ENCODE data around the gene CTNNA2. TPM values are rescaled to one million over a fixed set of nuclear protein-coding genes. Genes with fewer than 3 reads are reported as not detected.

CTNNA2 gene
- total RNA-seq, 1 experiment from 2014 or later = 5.5 TPM

GRCh38 chr2:79832511-79833234, 319.8 kb downstream of the CTNNA2 start:
- no peak overlapping the region for H2BK120ac ChIP-seq (ENCODE audit: low read depth, low read length, poor library complexity, severe bottlenecking)
- DNase-seq = peak; percentile 52
- no peak overlapping the region for H3K4ac ChIP-seq (ENCODE audit: low read depth, low read length)
- no peak overlapping the region for H2BK12ac ChIP-seq (ENCODE audit: insufficient read length, low read depth, low read length)
- H3T11ph ChIP-seq (ENCODE audit: low read length) = no peak overlapping the region
- no peak overlapping the region for H2BK5ac ChIP-seq (ENCODE audit: insufficient read length, low read length)
- peaks cover 9% of the 10 kb centered on the region for H3K4me1 ChIP-seq (ENCODE audit: insufficient read depth, low read length)
- H3K4me1 Mint-ChIP-seq = peaks cover 44 to 51% of the 10 kb centered on the region in 2 experiments
- no peak overlapping the region; a peak in 1 of 5 replicates for H3K4me3 Mint-ChIP-seq
- no peak overlapping the region for H3K23ac ChIP-seq (ENCODE audit: insufficient read length, low read depth, low read length)
- no peaks in the 10 kb centered on the region for H3K27me3 Mint-ChIP-seq (ENCODE audit: low read depth)
- H3K23me2 ChIP-seq (ENCODE audit: insufficient read length, low read depth, low read length, poor library complexity, severe bottlenecking) = no peaks in the 10 kb centered on the region
- TF ChIP-seq CTCF (conservative IDR thresholded peaks at IDR 0.05) = no peak
- no peak overlapping the region for H3K56ac ChIP-seq (ENCODE audit: insufficient read length, low read depth, low read length)
- no peaks in the 10 kb centered on the region for H3K27me3 ChIP-seq (ENCODE audit: insufficient read depth, low read length)
- no peak overlapping the region for H3K18ac ChIP-seq (ENCODE audit: insufficient read length, low read depth, low read length)
- no peak overlapping the region for H3K14ac ChIP-seq (ENCODE audit: insufficient read depth, low read length)
- H3K9ac ChIP-seq (ENCODE audit: extremely low read depth, insufficient read length, low read length) = no peak overlapping the region
- H2BK15ac ChIP-seq (ENCODE audit: low read depth, low read length) = no peak overlapping the region
- H4K20me1 ChIP-seq (ENCODE audit: control insufficient read depth, insufficient read depth, insufficient read length) = no peaks in the 10 kb centered on the region
- H2AK5ac ChIP-seq (ENCODE audit: insufficient read length, low read length) = no peak overlapping the region
- H3K79me1 ChIP-seq (ENCODE audit: insufficient read depth, low read depth, low read length, poor library complexity, severe bottlenecking) = no peaks in the 10 kb centered on the region
- no peak overlapping the region for H2AFZ ChIP-seq (ENCODE audit: low read length)
- no peaks in the 10 kb centered on the region for H3K79me2 ChIP-seq (ENCODE audit: insufficient read depth, low read length)
- no peak overlapping the region for H4K8ac ChIP-seq (replicated peaks; ENCODE audit: insufficient read length, low read depth, low read length)
- WGBS (ENCODE audit: extremely low coverage, insufficient read length, low lambda C conversion rate) = no CpG with 5 or more reads among the region's 6 CpGs
- H2BK20ac ChIP-seq (ENCODE audit: low read depth, low read length, poor library complexity, severe bottlenecking) = no peak overlapping the region
- H4K5ac ChIP-seq (ENCODE audit: insufficient read length, low read depth, low read length) = no peak overlapping the region
- H3K9me3 Mint-ChIP-seq = no peaks in the 10 kb centered on the region; a peak in 1 of 5 replicates
- peak overlapping the region; percentile 88 to 99 (median 97); a peak in 6 of 7 replicates for H3K27ac Mint-ChIP-seq
- no peak overlapping the region for H3K4me2 ChIP-seq (ENCODE audit: insufficient read depth, insufficient read length, low read length)
- H3K9me3 ChIP-seq (ENCODE audit: control insufficient read depth, low read depth, low read length) = no peaks in the 10 kb centered on the region
- H4K91ac ChIP-seq (ENCODE audit: insufficient read length, low read depth, low read length) = no peak overlapping the region
- peaks cover 0 to 5% (median 2%) of the 10 kb centered on the region in 3 experiments; a peak in 2 of 7 replicates for H3K36me3 Mint-ChIP-seq (ENCODE audit: insufficient read depth in 1 of 3, low read depth in 3 of 3)
- peak overlapping the region; percentile 96 for H3K27ac ChIP-seq (ENCODE audit: insufficient read length, low read depth, low read length)

Data from H9 (cell line).